ENCODE results near the gene LRFN2.

DNA sequence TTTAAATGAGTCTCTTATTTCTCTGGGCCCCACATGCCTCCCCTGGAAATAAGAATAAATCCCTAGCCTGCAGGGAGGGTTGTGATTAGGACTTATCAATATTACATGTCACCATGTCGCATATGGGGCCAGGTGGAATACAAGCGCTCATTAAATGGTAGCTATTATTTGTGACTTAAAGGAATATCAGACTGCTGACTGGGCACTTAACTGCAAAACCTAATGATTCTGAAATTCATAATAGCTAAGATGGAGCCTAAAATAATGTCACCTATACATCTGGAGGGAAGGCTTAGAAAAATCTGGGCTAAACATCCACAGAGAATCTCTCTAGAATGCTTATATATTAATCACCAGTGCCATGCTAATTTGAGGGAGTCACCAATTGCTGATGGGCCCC is 106.5 kb downstream of the LRFN2 start:
- TF ChIP-seq EZH2phosphoT487 (IDR thresholded peaks at IDR 0.05; ENCODE audit: borderline replicate concordance, low read length) = no peak
- TF ChIP-seq, protein P1, sequence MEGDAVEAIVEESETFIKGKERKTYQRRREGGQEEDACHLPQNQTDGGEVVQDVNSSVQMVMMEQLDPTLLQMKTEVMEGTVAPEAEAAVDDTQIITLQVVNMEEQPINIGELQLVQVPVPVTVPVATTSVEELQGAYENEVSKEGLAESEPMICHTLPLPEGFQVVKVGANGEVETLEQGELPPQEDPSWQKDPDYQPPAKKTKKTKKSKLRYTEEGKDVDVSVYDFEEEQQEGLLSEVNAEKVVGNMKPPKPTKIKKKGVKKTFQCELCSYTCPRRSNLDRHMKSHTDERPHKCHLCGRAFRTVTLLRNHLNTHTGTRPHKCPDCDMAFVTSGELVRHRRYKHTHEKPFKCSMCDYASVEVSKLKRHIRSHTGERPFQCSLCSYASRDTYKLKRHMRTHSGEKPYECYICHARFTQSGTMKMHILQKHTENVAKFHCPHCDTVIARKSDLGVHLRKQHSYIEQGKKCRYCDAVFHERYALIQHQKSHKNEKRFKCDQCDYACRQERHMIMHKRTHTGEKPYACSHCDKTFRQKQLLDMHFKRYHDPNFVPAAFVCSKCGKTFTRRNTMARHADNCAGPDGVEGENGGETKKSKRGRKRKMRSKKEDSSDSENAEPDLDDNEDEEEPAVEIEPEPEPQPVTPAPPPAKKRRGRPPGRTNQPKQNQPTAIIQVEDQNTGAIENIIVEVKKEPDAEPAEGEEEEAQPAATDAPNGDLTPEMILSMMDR (IDR thresholded peaks at IDR 0.05; ENCODE audit: low read depth, low read length, poor library complexity, severe bottlenecking) = no peak
